Bronchial epithelial cell (primary cell): ENCODE measurements around the gene POLDIP2. TPM values are rescaled to one million over a fixed set of nuclear protein-coding genes. Genes with fewer than 3 reads are reported as not detected.

ENCODE experiments used
- DNase-seq: peaks from one replicate; pipeline ENCODE4 v3.0.0-alpha.2; 2010; ENCODE audit warnings: low read depth
- FAIRE-seq: peaks from 2 replicates; lab custom pipeline; 2011; peaks lifted over from hg19 to GRCh38; lab: Jason Lieb, UNC
- H3K27me3 ChIP-seq: 2 replicates; pipeline ENCODE4 v1.5.1; 2011; ENCODE audit warnings: low read length; ENCODE audit not compliant: control insufficient read depth, insufficient read depth
- H3K36me3 ChIP-seq: 2 replicates; pipeline ENCODE4 v1.5.1; 2011; ENCODE audit warnings: low read length; ENCODE audit not compliant: control insufficient read depth, insufficient read depth
- H3K4me3 ChIP-seq: 2 replicates; pipeline ENCODE4 v1.5.1; 2011; ENCODE audit warnings: mild to moderate bottlenecking, low read depth, low read length, control low read depth
- CTCF ChIP-seq: IDR thresholded peaks from 2 replicates; pipeline ENCODE4 v1.5.1; 2011; ENCODE audit warnings: mild to moderate bottlenecking, moderate library complexity, low read length, control low read depth, inconsistent platforms; ENCODE audit not compliant: insufficient read depth, severe bottlenecking
- total RNA-seq: library from RNA; depleted of rRNA; stranded (reverse); fragments of >200 nt; gene quantifications from 2 replicates; pipeline ENCODE4 v1.2.1, GENCODE V29; 2014

POLDIP2 gene
- total RNA-seq, 1 donor from 2014 or later = 59.8 TPM

- TF ChIP-seq CTCF = no peak
- Histone ChIP-seq H3K36me3 (no peaks in the 10 kb centered on the region), H3K4me3 (no peak overlapping the region), H3K27me3 (peaks cover 17% of the 10 kb centered on the region)
- FAIRE-seq (no peak), DNase-seq (no peak)
Observed at GRCh38 chr17:28370744-28371103, 13.4 kb upstream of the POLDIP2 start.

- TF ChIP-seq CTCF = no peak
- H3K27me3 ChIP-seq = peaks cover 17% of the 10 kb centered on the region
- FAIRE-seq (no peak), DNase-seq (no peak)
- no peak within 1 kb of the TSS for H3K4me3 ChIP-seq
- H3K36me3 ChIP-seq = no peaks in the 10 kb centered on the region
Observed at GRCh38 chr17:28370035-28370743, 12.9 kb upstream of the POLDIP2 start, which contains the start of gene VTN. TSS of gene VTN (minus strand) at chr17:28370307. CDS start at chr17:28370203, 104 bp downstream.

- H3K36me3 ChIP-seq = peaks cover under 1% of the 10 kb centered on the region
- peaks cover 17% of the 10 kb centered on the region for H3K27me3 ChIP-seq
- TF ChIP-seq CTCF = no peak
- FAIRE-seq = no peak
- no peak for DNase-seq
- no peak overlapping the region for H3K4me3 ChIP-seq
Observed at GRCh38 chr17:28369684-28370034, 12.3 kb upstream of the POLDIP2 start.

- DNase-seq (no peak), FAIRE-seq (no peak)
- TF ChIP-seq CTCF = no peak
- Histone ChIP-seq H3K36me3 (peaks cover 2% of the 10 kb centered on the region), H3K4me3 (no peak overlapping the region), H3K27me3 (peaks cover 17% of the 10 kb centered on the region)
Observed at GRCh38 chr17:28368915-28369683, 11.8 kb upstream of the POLDIP2 start.

- no peak for TF ChIP-seq CTCF
- H3K36me3 ChIP-seq = peaks cover 2% of the 10 kb centered on the region
- H3K27me3 ChIP-seq = peaks cover 17% of the 10 kb centered on the region
- FAIRE-seq (no peak), DNase-seq (no peak)
- no peak overlapping the region for H3K4me3 ChIP-seq
Observed at GRCh38 chr17:28368306-28368831, 11.0 kb upstream of the POLDIP2 start.
